Glutamatergic neuron (in vitro differentiated cells): ENCODE results near the gene RAE1. TPM values are rescaled to one million over a fixed set of nuclear protein-coding genes. Genes with fewer than 3 reads are reported as not detected.

ENCODE experiments used
- DNase-seq: peaks from one replicate; pipeline ENCODE4 v3.0.0; 2022
- H3K27ac Mint-ChIP-seq: one replicate; pipeline ENCODE4 v1.8.0; 2020; ENCODE audit warnings: mild to moderate bottlenecking, mixed read lengths, inconsistent platforms; ENCODE audit not compliant: unreplicated experiment
- H3K27me3 Mint-ChIP-seq: one replicate; pipeline ENCODE4 v1.8.0; 2020; ENCODE audit warnings: mild to moderate bottlenecking, moderate library complexity, mixed read lengths, inconsistent platforms; ENCODE audit not compliant: unreplicated experiment
- H3K36me3 Mint-ChIP-seq: one replicate; pipeline ENCODE4 v1.8.0; 2020; ENCODE audit warnings: mild to moderate bottlenecking, mixed read lengths, inconsistent platforms; ENCODE audit not compliant: unreplicated experiment
- H3K4me1 Mint-ChIP-seq: one replicate; pipeline ENCODE4 v1.8.0; 2020; ENCODE audit warnings: mild to moderate bottlenecking, low read depth, mixed read lengths, inconsistent platforms; ENCODE audit not compliant: unreplicated experiment
- H3K4me3 Mint-ChIP-seq: one replicate; pipeline ENCODE4 v1.8.0; 2020; ENCODE audit warnings: mild to moderate bottlenecking, mixed read lengths, inconsistent platforms; ENCODE audit not compliant: unreplicated experiment
- H3K9me3 Mint-ChIP-seq: one replicate; pipeline ENCODE4 v1.8.0; 2020; ENCODE audit warnings: mild to moderate bottlenecking, moderate library complexity, mixed read lengths, inconsistent platforms; ENCODE audit not compliant: unreplicated experiment
- total RNA-seq: library from RNA; stranded (reverse); fragmentation: NEBNext Ultra II Directional; extraction: Animal tissue kit (Norgen Biotek cat#: 25700); gene quantifications from one replicate; pipeline ENCODE4 v1.2.1, GENCODE V29; 2021; ENCODE audit not compliant: unreplicated experiment
- TF ChIP-seq, protein P1 (sequence below): fragments of 200-600 bp; sonication (generic); IDR thresholded peaks from one replicate; pipeline ENCODE4 v1.5.0; 2021; ENCODE audit not compliant: partially characterized antibody, unreplicated experiment

The RAE1 gene
- total RNA-seq, 1 donor from 2014 or later = 28.3 TPM

GRCh38 chr20:57326667-57327455 is 24.2 kb upstream of the RAE1 start:
- DNase-seq = no peak
- H3K4me1 Mint-ChIP-seq = peaks cover 16% of the 10 kb centered on the region
- H3K4me3 Mint-ChIP-seq = no peak overlapping the region
- TF ChIP-seq, protein P1, sequence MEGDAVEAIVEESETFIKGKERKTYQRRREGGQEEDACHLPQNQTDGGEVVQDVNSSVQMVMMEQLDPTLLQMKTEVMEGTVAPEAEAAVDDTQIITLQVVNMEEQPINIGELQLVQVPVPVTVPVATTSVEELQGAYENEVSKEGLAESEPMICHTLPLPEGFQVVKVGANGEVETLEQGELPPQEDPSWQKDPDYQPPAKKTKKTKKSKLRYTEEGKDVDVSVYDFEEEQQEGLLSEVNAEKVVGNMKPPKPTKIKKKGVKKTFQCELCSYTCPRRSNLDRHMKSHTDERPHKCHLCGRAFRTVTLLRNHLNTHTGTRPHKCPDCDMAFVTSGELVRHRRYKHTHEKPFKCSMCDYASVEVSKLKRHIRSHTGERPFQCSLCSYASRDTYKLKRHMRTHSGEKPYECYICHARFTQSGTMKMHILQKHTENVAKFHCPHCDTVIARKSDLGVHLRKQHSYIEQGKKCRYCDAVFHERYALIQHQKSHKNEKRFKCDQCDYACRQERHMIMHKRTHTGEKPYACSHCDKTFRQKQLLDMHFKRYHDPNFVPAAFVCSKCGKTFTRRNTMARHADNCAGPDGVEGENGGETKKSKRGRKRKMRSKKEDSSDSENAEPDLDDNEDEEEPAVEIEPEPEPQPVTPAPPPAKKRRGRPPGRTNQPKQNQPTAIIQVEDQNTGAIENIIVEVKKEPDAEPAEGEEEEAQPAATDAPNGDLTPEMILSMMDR = no peak
- peaks cover 4% of the 10 kb centered on the region for H3K27me3 Mint-ChIP-seq
- peaks cover 4% of the 10 kb centered on the region for H3K9me3 Mint-ChIP-seq
- H3K27ac Mint-ChIP-seq = no peak overlapping the region
- no peaks in the 10 kb centered on the region for H3K36me3 Mint-ChIP-seq

DNA sequence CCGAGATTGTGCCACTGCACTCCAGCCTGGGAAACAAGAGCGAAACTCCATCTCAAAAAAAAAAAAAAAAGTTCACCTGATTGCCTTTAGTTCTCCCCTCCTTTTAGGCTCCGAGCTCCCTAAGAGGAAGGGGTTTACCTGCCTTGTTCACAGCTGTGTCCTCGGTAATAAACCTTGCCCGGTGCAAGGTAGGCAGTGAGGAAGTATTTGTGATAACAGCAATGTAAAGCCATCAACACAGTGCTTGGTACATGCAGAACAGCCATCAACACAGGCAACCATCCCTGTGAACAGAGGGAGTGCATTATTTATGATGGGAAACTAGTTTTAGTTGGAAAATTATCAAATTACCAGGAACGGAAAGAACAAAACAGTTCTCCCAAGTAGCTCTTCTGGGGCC is 23.2 kb upstream of the RAE1 start:
- peaks cover 2% of the 10 kb centered on the region for H3K27me3 Mint-ChIP-seq
- no peak overlapping the region for H3K27ac Mint-ChIP-seq
- no peak overlapping the region for H3K4me3 Mint-ChIP-seq
- H3K9me3 Mint-ChIP-seq = peaks cover 1% of the 10 kb centered on the region
- H3K4me1 Mint-ChIP-seq = peaks cover 12% of the 10 kb centered on the region
- no peaks in the 10 kb centered on the region for H3K36me3 Mint-ChIP-seq
- DNase-seq = no peak
- TF ChIP-seq, protein P1 = no peak

- no peaks in the 10 kb centered on the region for H3K9me3 Mint-ChIP-seq
Measured at GRCh38 chr20:57329608-57330221, 21.3 kb upstream of the RAE1 start, which contains the start of gene SPO11. TSS of gene SPO11 (plus strand) at chr20:57329803. CDS start at chr20:57329868, 65 bp downstream.

GRCh38 chr20:57330998-57331397 is 20.1 kb upstream of the RAE1 start:
- H3K4me1 Mint-ChIP-seq = peaks cover 7% of the 10 kb centered on the region
- H3K9me3 Mint-ChIP-seq = no peaks in the 10 kb centered on the region
- TF ChIP-seq, protein P1 = no peak
- no peaks in the 10 kb centered on the region for H3K27me3 Mint-ChIP-seq
- no peak overlapping the region for H3K27ac Mint-ChIP-seq
- no peak for DNase-seq
- no peak overlapping the region for H3K4me3 Mint-ChIP-seq
- H3K36me3 Mint-ChIP-seq = no peaks in the 10 kb centered on the region

More at GRCh38 chr20:57329608-57330221, 21.3 kb upstream of the RAE1 start, which contains the start of gene SPO11:
- Mint-ChIP-seq H3K4me3 (no peak within 1 kb of the TSS), H3K27ac (no peak within 1 kb of the TSS), H3K36me3 (no peaks in the 10 kb centered on the region), H3K27me3 (no peaks in the 10 kb centered on the region), H3K4me1 (peaks cover 7% of the 10 kb centered on the region)
- DNase-seq = no peak
- TF ChIP-seq, protein P1 = no peak
